ENCODE results near the gene MAPKAPK2.

The MAPKAPK2 gene

GRCh38 chr1:206719169-206719839 is 34.6 kb downstream of the MAPKAPK2 start:
- DNase-seq (ENCODE audit: low read depth, low spot score) = no peak

DNA sequence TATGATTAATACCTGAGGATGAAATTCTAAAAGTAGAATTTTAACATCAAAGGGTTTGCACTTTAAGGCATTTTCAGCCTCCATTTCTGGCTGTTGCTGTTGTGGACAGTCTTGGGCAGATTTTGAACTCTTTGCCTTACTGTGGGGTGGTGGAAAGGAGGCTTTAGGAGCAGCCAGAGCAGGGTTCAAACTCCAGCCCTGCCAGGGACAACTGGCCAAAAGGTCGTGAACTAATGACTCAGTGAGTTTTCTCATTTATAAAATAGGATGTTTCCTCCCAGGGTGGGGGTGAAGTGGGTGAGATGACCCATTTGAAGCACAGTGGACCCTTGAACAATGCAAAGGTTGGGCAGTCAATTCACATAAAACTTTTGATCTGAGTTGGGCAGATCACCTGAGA is 36.7 kb downstream of the MAPKAPK2 start:
- DNase-seq (ENCODE audit: low read depth, low spot score) = no peak

DNA sequence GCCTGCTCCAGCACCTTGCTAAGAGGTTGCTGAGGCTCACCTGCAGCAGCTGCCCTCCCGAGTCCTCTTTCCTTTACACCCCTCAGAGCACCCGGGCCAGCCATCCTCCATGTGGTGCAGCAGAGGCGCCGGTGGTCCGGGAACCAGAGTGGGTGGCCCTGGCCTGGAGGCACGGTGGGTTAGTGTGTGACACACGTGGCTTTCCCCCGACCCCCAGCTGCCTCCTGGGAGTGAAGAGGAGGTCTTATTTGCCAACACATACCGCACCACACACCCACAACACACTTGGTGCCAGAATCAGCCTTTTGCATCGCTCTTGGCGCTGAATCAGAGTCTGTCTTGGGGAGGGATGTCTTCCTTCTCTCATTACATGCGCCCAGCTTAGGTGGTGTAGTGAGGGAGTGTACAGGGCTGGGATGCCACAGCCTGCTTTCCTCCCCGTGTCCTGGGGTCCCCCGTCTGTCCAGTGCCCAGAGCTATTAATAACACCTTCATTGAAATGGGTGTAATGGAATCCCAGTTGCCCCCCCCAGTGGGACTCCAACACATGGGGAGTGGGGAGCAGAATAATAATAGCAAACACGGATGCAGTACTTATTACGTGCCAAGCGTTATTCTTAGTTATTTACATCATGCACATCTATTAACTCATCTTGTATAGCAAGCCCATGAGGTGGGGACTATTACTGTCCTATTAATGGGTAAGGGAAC is 38.2 kb downstream of the MAPKAPK2 start:
- DNase-seq (ENCODE audit: low read depth, low spot score) = no peak

DNA sequence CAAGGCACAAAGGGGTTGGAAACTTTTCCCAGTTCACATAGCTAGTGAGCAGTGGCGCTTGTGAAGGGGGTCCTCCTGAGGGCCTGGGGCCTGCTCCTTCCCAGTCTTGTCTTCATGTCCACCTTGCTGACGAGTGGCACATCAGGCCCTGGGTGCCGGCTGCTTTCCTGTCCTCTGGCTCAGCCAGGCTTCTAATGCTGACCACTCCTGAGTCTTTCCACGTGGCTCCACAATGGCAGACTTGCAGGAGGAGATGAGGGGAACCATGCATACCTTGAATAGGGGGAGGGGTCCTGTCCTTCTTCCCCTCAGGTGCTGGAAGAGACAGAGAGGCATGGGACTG is 38.7 kb downstream of the MAPKAPK2 start:
- DNase-seq (ENCODE audit: low read depth, low spot score) = no peak

GRCh38 chr1:206723805-206724472 is 39.2 kb downstream of the MAPKAPK2 start:
- no peak for DNase-seq (ENCODE audit: low read depth, low spot score)

DNA sequence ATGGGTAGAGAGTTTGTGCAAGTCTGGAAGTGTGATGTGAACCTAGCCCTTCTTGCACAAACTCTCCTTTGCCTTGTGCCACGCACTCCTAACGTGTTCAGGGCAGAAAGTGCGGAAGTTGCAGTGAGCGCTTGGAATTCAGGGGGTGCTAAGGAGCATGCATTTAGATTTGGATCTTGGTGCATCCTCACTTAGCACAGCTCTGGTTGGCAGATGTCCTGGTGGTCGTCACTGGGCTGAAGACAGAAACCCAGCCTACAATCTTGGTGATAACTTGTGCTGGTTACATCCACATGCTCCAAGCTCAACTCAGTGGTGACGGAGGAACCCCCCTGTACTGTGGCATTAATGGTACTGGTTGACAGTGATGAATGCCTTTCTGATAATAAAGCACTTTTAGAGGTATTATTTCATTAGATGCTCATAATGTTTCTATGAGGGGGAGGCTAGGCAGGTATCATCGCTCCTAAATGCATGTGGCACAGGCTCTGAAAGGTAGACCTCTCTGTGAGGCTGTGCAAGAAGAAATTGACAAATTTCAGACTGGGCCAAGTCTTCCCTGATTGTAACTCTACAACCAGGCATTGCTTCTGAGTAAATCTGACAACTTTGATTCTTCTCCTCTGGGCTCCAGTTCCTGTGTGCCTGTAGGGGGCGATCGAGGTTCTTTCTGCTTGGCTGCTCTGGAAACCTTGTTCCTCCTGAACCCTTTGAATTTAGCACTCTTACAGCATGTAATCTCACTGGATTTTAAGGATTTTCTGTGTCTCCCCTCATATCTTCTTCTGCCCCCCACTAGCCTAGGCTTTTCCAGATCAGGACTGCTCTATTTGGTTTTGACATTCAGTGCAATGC is 40.6 kb downstream of the MAPKAPK2 start:
- no peak for DNase-seq (ENCODE audit: low read depth, low spot score)

DNA sequence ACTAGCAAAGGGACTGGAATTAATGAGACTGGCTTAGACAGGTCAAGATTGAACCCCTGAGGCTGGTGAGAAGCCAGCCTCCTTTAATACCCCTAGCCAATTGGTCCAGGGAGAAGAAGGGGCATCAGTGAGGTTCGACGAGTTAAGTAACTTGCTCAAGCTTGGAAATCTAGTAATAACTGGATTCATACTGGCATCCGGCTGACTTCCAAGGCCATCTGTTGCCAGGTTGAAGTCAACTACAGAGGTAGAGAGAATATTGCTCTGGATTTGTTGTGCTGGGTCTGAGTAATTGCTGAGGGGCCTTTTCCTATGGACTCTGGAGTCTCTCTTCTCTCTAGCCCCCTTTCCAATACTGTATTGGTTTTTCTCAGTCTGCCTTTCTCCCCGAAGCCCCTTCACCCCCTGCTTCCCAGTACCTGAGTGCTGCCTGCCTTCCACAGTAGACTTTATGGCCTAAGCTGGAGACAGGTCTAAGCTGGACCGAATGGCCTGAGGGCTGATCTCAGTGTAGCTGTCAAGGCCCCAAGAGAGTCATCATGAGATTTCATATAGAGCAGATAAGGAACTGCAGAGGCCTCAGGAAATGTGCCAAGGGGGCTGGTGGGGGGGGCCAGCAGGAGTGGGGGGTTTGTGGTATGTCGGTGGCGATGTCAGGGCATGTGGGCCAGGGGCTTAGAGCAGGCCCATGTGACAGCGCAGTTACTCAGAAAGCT is 43.4 kb downstream of the MAPKAPK2 start:
- DNase-seq (ENCODE audit: low read depth, low spot score) = no peak

GRCh38 chr1:206728697-206728987 is 43.9 kb downstream of the MAPKAPK2 start:
- DNase-seq (ENCODE audit: low read depth, low spot score) = no peak

DNA sequence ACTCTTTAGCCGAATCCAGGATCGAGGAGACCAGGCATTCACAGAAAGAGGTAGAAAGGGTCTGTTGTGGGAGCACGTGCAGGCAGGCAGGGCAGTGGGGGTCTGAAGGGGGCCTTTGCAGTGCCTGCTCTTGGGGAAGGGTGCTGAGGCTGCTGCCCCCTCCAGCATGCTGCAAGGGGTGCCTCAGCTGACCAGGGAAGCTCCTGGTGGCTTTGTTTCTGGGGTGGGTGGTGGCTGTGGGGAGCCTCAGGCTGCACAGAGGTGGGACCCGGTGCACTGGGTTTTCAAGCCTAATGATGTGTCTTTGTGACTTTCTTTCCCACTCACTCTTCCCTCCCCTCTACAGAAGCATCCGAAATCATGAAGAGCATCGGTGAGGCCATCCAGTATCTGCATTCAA is 44.3 kb downstream of the MAPKAPK2 start:
- DNase-seq (ENCODE audit: low read depth, low spot score) = no peak

DNA sequence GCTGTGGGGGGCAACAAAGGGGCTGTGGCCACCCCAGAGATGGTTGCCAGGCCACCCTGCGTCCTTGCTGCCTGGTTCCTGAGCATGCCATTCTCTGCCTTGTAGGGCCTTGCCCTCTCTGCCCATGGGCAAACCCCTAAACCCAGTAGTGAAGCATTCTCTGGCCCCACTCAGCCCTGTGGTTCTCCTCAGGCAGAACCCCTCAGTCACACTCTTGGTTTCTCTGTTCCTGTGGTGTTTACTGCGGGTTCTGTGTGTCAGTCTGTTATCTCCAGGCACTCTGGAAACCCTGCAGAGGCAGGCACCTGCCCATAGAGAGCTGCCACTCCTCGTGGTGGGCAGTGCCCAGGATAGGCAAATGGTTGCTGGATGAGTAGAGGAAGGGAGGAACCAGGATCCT is 44.8 kb downstream of the MAPKAPK2 start:
- DNase-seq (ENCODE audit: low read depth, low spot score) = no peak

- no peak for DNase-seq (ENCODE audit: low read depth, low spot score)
These were observed 47.8 kb downstream of the MAPKAPK2 start for GRCh38 chr1:206732508-206732907.

- DNase-seq (ENCODE audit: low read depth, low spot score) = no peak
These were observed 48.3 kb downstream of the MAPKAPK2 start for GRCh38 chr1:206732992-206733391.

- no peak for DNase-seq (ENCODE audit: low read depth, low spot score)
These were observed 49.9 kb downstream of the MAPKAPK2 start for GRCh38 chr1:206734499-206735142.

DNA sequence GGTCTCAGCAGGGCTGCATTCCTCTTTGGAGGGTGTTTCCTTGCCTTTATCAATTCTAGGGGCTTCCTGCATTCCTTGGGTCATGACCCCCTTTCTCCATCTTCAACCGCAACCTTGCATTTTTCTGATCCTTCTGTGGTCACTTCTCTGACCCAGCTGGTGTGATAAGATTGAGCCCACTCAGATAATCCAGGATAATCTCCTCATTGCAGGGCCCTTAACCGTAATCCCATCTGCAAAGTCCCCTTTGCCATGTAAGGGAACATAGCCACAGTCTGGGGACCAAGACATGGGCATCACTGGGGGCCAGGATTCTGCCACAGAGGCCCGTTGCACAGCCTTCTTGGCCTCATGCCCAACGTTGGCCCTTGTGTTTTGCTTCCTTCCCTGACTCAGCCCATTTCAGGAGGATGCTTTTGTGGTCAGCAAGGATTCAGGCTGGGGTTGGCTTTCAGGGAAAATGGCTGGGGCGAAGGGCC is 50.9 kb downstream of the MAPKAPK2 start:
- no peak for DNase-seq (ENCODE audit: low read depth, low spot score)

GRCh38 chr1:206736878-206737728 is 52.4 kb downstream of the MAPKAPK2 start:
- DNase-seq (ENCODE audit: low read depth, low spot score) = no peak

GRCh38 chr1:206737729-206738201 is 53.1 kb downstream of the MAPKAPK2 start:
- DNase-seq (ENCODE audit: low read depth, low spot score) = no peak

GRCh38 chr1:206738370-206739366 is 54.0 kb downstream of the MAPKAPK2 start:
- DNase-seq (ENCODE audit: low read depth, low spot score) = no peak

GRCh38 chr1:206739411-206740076 is 54.8 kb downstream of the MAPKAPK2 start:
- DNase-seq (ENCODE audit: low read depth, low spot score) = no peak
